H9 (cell line): ENCODE results near the gene EPB41L2. TPM values are rescaled to one million over a fixed set of nuclear protein-coding genes. Genes with fewer than 3 reads are reported as not detected.

Source experiments
- DNase-seq: peaks from one replicate; pipeline ENCODE4 v3.0.0-alpha.2; 2017
- H2AFZ ChIP-seq: one replicate; pipeline ENCODE4 v1.6.1; 2013; ENCODE audit warnings: mild to moderate bottlenecking, low read length, control low read depth, moderate library complexity
- H2AK5ac ChIP-seq: 2 replicates; pipeline ENCODE4 v1.6.1; 2013; ENCODE audit warnings: low read length, control low read depth, mixed read lengths; ENCODE audit not compliant: insufficient read length
- H2BK120ac ChIP-seq: one replicate; pipeline ENCODE4 v1.6.1; 2013; ENCODE audit warnings: low read depth, mild to moderate bottlenecking, low read length, control low read depth, inconsistent platforms; ENCODE audit not compliant: poor library complexity, severe bottlenecking
- H2BK12ac ChIP-seq: 2 replicates; pipeline ENCODE4 v1.6.1; 2013; ENCODE audit warnings: low read length, control low read depth, mixed read lengths, low read depth; ENCODE audit not compliant: insufficient read length
- H2BK15ac ChIP-seq: 2 replicates; pipeline ENCODE4 v1.6.1; 2013; ENCODE audit warnings: low read depth, low read length, control low read depth
- H2BK20ac ChIP-seq: one replicate; pipeline ENCODE4 v1.6.1; 2013; ENCODE audit warnings: low read depth, mild to moderate bottlenecking, low read length, control low read depth, inconsistent platforms; ENCODE audit not compliant: poor library complexity, severe bottlenecking
- H2BK5ac ChIP-seq: 2 replicates; pipeline ENCODE4 v1.6.1; 2013; ENCODE audit warnings: low read length, control low read depth, mixed read lengths; ENCODE audit not compliant: insufficient read length
- H3K14ac ChIP-seq: 2 replicates; pipeline ENCODE4 v1.6.1; 2013; ENCODE audit warnings: low read length, control low read depth; ENCODE audit not compliant: insufficient read depth
- H3K18ac ChIP-seq: 2 replicates; pipeline ENCODE4 v1.6.1; 2013; ENCODE audit warnings: low read depth, mild to moderate bottlenecking, mixed read lengths, low read length, control low read depth; ENCODE audit not compliant: insufficient read length
- H3K23ac ChIP-seq: 2 replicates; pipeline ENCODE4 v1.6.1; 2013; ENCODE audit warnings: low read length, control low read depth, mixed read lengths, low read depth; ENCODE audit not compliant: insufficient read length
- H3K23me2 ChIP-seq: 2 replicates; pipeline ENCODE4 v1.6.1; 2013; ENCODE audit warnings: low read depth, mild to moderate bottlenecking, mixed read lengths, low read length, control low read depth; ENCODE audit not compliant: insufficient read length, poor library complexity, severe bottlenecking
- H3K27ac ChIP-seq: 2 replicates; pipeline ENCODE4 v1.5.1; 2013; ENCODE audit warnings: low read length, control low read depth, mixed read lengths, low read depth; ENCODE audit not compliant: insufficient read length
- H3K27me3 ChIP-seq: 2 replicates; pipeline ENCODE4 v1.6.1; 2013; ENCODE audit warnings: low read length, control low read depth, inconsistent platforms; ENCODE audit not compliant: insufficient read depth
- H3K4ac ChIP-seq: 2 replicates; pipeline ENCODE4 v1.6.1; 2013; ENCODE audit warnings: low read depth, mild to moderate bottlenecking, control low read depth, inconsistent platforms, low read length, moderate library complexity
- H3K4me1 ChIP-seq: 2 replicates; pipeline ENCODE4 v1.6.1; 2013; ENCODE audit warnings: low read length, control low read depth, inconsistent platforms; ENCODE audit not compliant: insufficient read depth
- H3K4me2 ChIP-seq: 2 replicates; pipeline ENCODE4 v1.6.1; 2013; ENCODE audit warnings: low read length, control low read depth, mixed read lengths; ENCODE audit not compliant: insufficient read length, insufficient read depth
- H3K56ac ChIP-seq: 2 replicates; pipeline ENCODE4 v1.6.1; 2013; ENCODE audit warnings: low read depth, mild to moderate bottlenecking, mixed read lengths, low read length, control low read depth; ENCODE audit not compliant: insufficient read length
- H3K79me1 ChIP-seq: 2 replicates; pipeline ENCODE4 v1.6.1; 2013; ENCODE audit warnings: low read depth, mild to moderate bottlenecking, moderate library complexity, low read length, control low read depth, inconsistent platforms; ENCODE audit not compliant: insufficient read depth, poor library complexity, severe bottlenecking
- H3K79me2 ChIP-seq: 2 replicates; pipeline ENCODE4 v1.6.1; 2013; ENCODE audit warnings: low read length, control low read depth, inconsistent platforms; ENCODE audit not compliant: insufficient read depth
- H3K9ac ChIP-seq: 2 replicates; pipeline ENCODE4 v1.6.1; 2013; ENCODE audit warnings: low read length, control low read depth, mixed read lengths; ENCODE audit not compliant: insufficient read length; ENCODE audit errors: extremely low read depth
- H3K9me3 ChIP-seq: one replicate; pipeline ENCODE4 v1.6.1; 2013; ENCODE audit warnings: low read depth, low read length, inconsistent platforms; ENCODE audit not compliant: control insufficient read depth
- H3T11ph ChIP-seq: one replicate; pipeline ENCODE4 v1.6.1; 2013; ENCODE audit warnings: mild to moderate bottlenecking, low read length, control low read depth, inconsistent platforms
- H4K20me1 ChIP-seq: one replicate; pipeline ENCODE4 v1.6.1; 2013; ENCODE audit not compliant: control insufficient read depth, insufficient read length, insufficient read depth
- H4K5ac ChIP-seq: 2 replicates; pipeline ENCODE4 v1.6.1; 2013; ENCODE audit warnings: low read depth, mild to moderate bottlenecking, mixed read lengths, low read length, control low read depth; ENCODE audit not compliant: insufficient read length
- H4K8ac ChIP-seq: replicated peaks from 2 replicates; pipeline ENCODE4 v1.6.1; 2013; ENCODE audit warnings: low read length, control low read depth, mixed read lengths, low read depth; ENCODE audit not compliant: insufficient read length
- H4K91ac ChIP-seq: 2 replicates; pipeline ENCODE4 v1.6.1; 2013; ENCODE audit warnings: low read depth, mild to moderate bottlenecking, moderate library complexity, mixed read lengths, low read length, control low read depth; ENCODE audit not compliant: insufficient read length
- H3K27ac Mint-ChIP-seq, 3 experiments: 2 replicates in 2 of 3; 3 replicates in 1 of 3; pipeline ENCODE4 v1.8.0; 2020 to 2021; ENCODE audit warnings: mixed read lengths in 3 of 3, mild to moderate bottlenecking in 1 of 3, moderate library complexity in 1 of 3
- H3K27me3 Mint-ChIP-seq: 2 replicates; pipeline ENCODE4 v1.8.0; 2021; ENCODE audit warnings: low read depth, mild to moderate bottlenecking, moderate library complexity, mixed read lengths
- H3K36me3 Mint-ChIP-seq, 3 experiments: 2 replicates in 2 of 3; 3 replicates in 1 of 3; pipeline ENCODE4 v1.8.0; 2020 to 2021; ENCODE audit warnings: low read depth in 3 of 3, mixed read lengths in 3 of 3; ENCODE audit not compliant: insufficient read depth in 1 of 3
- H3K4me1 Mint-ChIP-seq, 2 experiments: 2 replicates each; pipeline ENCODE4 v1.8.0; 2020; ENCODE audit warnings: mixed read lengths in 2 of 2
- H3K4me3 Mint-ChIP-seq, 2 experiments: 2 replicates in 1 of 2; 3 replicates in 1 of 2; pipeline ENCODE4 v1.8.0; 2020 to 2021; ENCODE audit warnings: mild to moderate bottlenecking in 2 of 2, mixed read lengths in 2 of 2, moderate library complexity in 1 of 2
- H3K9me3 Mint-ChIP-seq, 2 experiments: 2 replicates in 1 of 2; 3 replicates in 1 of 2; pipeline ENCODE4 v1.8.0; 2020; ENCODE audit warnings: mild to moderate bottlenecking in 2 of 2, mixed read lengths in 2 of 2, moderate library complexity in 1 of 2
- WGBS: extraction: QIAGEN DNeasy Blood & Tissue Kit; methylation state at CpG from one replicate; pipeline ENCODE4 v1.1.7; 2013; ENCODE audit warnings: missing lambda C conversion rate, low lambda C conversion rate, mixed read lengths; ENCODE audit not compliant: insufficient read length; ENCODE audit errors: extremely low coverage; 5-methylcytosine and 5-hydroxymethylcytosine counted together
- total RNA-seq: library from RNA; stranded (reverse); gene quantifications from 2 replicates; pipeline ENCODE4 v1.2.1, GENCODE V29; 2021
- TF ChIP-seq, protein P1 (sequence below): fragments of 200-600 bp; sonication (generic); conservative IDR thresholded peaks from 3 replicates; pipeline ENCODE4 v1.8.0; 2021; ENCODE audit warnings: antibody characterized with exemption, mild to moderate bottlenecking

Gene EPB41L2
- total RNA-seq, 1 experiment from 2014 or later, result 90.2 TPM

GRCh38 chr6:130885392-130886192 is 177.5 kb downstream of the EPB41L2 start:
- no peaks in the 10 kb centered on the region for H3K27me3 ChIP-seq
- H2BK15ac ChIP-seq, result no peak overlapping the region
- Mint-ChIP-seq H3K9me3 (no peaks in the 10 kb centered on the region), H3K4me1 (no peaks in the 10 kb centered on the region), H3K36me3 (peaks cover 0 to 7% (median 4%) of the 10 kb centered on the region in 3 experiments; a peak in 3 of 7 replicates), H3K4me3 (no peak overlapping the region), H3K27ac (no peak overlapping the region), H3K27me3 (no peaks in the 10 kb centered on the region)
- no peak overlapping the region for H3K4ac ChIP-seq
- no peak overlapping the region for H3K14ac ChIP-seq
- H3K23ac ChIP-seq, result no peak overlapping the region
- peak; percentile 57 for DNase-seq
- no peaks in the 10 kb centered on the region for H3K79me2 ChIP-seq
- H3K56ac ChIP-seq, result no peak overlapping the region
- no peak overlapping the region for H2BK12ac ChIP-seq
- H4K20me1 ChIP-seq, result no peaks in the 10 kb centered on the region
- TF ChIP-seq, protein P1, sequence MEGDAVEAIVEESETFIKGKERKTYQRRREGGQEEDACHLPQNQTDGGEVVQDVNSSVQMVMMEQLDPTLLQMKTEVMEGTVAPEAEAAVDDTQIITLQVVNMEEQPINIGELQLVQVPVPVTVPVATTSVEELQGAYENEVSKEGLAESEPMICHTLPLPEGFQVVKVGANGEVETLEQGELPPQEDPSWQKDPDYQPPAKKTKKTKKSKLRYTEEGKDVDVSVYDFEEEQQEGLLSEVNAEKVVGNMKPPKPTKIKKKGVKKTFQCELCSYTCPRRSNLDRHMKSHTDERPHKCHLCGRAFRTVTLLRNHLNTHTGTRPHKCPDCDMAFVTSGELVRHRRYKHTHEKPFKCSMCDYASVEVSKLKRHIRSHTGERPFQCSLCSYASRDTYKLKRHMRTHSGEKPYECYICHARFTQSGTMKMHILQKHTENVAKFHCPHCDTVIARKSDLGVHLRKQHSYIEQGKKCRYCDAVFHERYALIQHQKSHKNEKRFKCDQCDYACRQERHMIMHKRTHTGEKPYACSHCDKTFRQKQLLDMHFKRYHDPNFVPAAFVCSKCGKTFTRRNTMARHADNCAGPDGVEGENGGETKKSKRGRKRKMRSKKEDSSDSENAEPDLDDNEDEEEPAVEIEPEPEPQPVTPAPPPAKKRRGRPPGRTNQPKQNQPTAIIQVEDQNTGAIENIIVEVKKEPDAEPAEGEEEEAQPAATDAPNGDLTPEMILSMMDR, result peak; percentile 93
- no peak overlapping the region for H4K8ac ChIP-seq
- H3K9ac ChIP-seq, result no peak overlapping the region
- no peak overlapping the region for H3K27ac ChIP-seq
- no peaks in the 10 kb centered on the region for H3K4me1 ChIP-seq
- H3K23me2 ChIP-seq, result no peaks in the 10 kb centered on the region
- H2BK5ac ChIP-seq, result no peak overlapping the region
- H3K9me3 ChIP-seq, result no peaks in the 10 kb centered on the region
- H2BK20ac ChIP-seq, result no peak overlapping the region
- no peak overlapping the region for H4K91ac ChIP-seq
- no peaks in the 10 kb centered on the region for H3K79me1 ChIP-seq
- H3K4me2 ChIP-seq, result no peak overlapping the region
- H2BK120ac ChIP-seq, result no peak overlapping the region
- H2AFZ ChIP-seq, result no peak overlapping the region
- no CpG with 5 or more reads among the region's 4 CpGs for WGBS
- no peak overlapping the region for H3K18ac ChIP-seq
- H4K5ac ChIP-seq, result no peak overlapping the region
- no peak overlapping the region for H3T11ph ChIP-seq
- H2AK5ac ChIP-seq, result no peak overlapping the region
